ENCODE results near the gene SLC34A3.

SLC34A3 gene

GRCh38 chr9:137247135-137247915, 16.6 kb downstream of the SLC34A3 start:
- no peak for DNase-seq (ENCODE audit: low read depth in 1 of 2, low spot score in 1 of 2)
- Histone ChIP-seq H3K27ac (replicated peaks) (no peak overlapping the region), H3K27me3 (ENCODE audit: insufficient read depth, poor library complexity, severe bottlenecking) (no peaks in the 10 kb centered on the region), H3K4me3 (replicated peaks; ENCODE audit: insufficient read depth, low read length) (no peak overlapping the region)
- TF ChIP-seq CTCF (IDR thresholded peaks at IDR 0.05; ENCODE audit: insufficient read depth, low read length), result no peak
- TF ChIP-seq, protein P1, sequence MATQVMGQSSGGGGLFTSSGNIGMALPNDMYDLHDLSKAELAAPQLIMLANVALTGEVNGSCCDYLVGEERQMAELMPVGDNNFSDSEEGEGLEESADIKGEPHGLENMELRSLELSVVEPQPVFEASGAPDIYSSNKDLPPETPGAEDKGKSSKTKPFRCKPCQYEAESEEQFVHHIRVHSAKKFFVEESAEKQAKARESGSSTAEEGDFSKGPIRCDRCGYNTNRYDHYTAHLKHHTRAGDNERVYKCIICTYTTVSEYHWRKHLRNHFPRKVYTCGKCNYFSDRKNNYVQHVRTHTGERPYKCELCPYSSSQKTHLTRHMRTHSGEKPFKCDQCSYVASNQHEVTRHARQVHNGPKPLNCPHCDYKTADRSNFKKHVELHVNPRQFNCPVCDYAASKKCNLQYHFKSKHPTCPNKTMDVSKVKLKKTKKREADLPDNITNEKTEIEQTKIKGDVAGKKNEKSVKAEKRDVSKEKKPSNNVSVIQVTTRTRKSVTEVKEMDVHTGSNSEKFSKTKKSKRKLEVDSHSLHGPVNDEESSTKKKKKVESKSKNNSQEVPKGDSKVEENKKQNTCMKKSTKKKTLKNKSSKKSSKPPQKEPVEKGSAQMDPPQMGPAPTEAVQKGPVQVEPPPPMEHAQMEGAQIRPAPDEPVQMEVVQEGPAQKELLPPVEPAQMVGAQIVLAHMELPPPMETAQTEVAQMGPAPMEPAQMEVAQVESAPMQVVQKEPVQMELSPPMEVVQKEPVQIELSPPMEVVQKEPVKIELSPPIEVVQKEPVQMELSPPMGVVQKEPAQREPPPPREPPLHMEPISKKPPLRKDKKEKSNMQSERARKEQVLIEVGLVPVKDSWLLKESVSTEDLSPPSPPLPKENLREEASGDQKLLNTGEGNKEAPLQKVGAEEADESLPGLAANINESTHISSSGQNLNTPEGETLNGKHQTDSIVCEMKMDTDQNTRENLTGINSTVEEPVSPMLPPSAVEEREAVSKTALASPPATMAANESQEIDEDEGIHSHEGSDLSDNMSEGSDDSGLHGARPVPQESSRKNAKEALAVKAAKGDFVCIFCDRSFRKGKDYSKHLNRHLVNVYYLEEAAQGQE (IDR thresholded peaks at IDR 0.05; ENCODE audit: insufficient replicate concordance, low read depth), result no peak
- no peak for TF ChIP-seq GABPA (IDR thresholded peaks at IDR 0.05; ENCODE audit: low read depth)
- TF ChIP-seq POLR2AphosphoS5 (IDR thresholded peaks at IDR 0.05; ENCODE audit: low read depth), result no peak
- no peak for TF ChIP-seq SPI1 (IDR thresholded peaks at IDR 0.05; ENCODE audit: borderline replicate concordance, low read depth)

DNA sequence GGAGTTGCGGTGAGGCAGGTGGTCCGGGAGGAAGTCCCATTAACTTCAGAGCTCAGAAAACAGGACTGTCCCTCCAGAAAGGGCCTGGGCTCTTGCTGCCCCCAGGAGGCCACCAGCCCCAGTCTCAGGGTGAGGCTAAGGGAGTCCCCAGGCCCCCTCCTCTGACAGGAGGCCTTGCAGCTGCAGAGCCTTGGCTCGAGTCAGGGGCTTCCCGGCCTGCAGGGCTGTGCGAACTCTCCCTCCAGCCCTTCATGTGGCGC, 17.1 kb downstream of the SLC34A3 start:
- Histone ChIP-seq H3K27ac (replicated peaks) (no peak overlapping the region), H3K4me3 (replicated peaks; ENCODE audit: insufficient read depth, low read length) (no peak overlapping the region), H3K27me3 (ENCODE audit: insufficient read depth, poor library complexity, severe bottlenecking) (no peaks in the 10 kb centered on the region)
- DNase-seq (ENCODE audit: low read depth in 1 of 2, low spot score in 1 of 2), result no peak
- TF ChIP-seq, protein P1 (IDR thresholded peaks at IDR 0.05; ENCODE audit: insufficient replicate concordance, low read depth), result no peak
- TF ChIP-seq POLR2AphosphoS5 (IDR thresholded peaks at IDR 0.05; ENCODE audit: low read depth) (no peak), GABPA (IDR thresholded peaks at IDR 0.05; ENCODE audit: low read depth) (no peak), CTCF (IDR thresholded peaks at IDR 0.05; ENCODE audit: insufficient read depth, low read length) (no peak), SPI1 (IDR thresholded peaks at IDR 0.05; ENCODE audit: borderline replicate concordance, low read depth) (no peak)

DNA sequence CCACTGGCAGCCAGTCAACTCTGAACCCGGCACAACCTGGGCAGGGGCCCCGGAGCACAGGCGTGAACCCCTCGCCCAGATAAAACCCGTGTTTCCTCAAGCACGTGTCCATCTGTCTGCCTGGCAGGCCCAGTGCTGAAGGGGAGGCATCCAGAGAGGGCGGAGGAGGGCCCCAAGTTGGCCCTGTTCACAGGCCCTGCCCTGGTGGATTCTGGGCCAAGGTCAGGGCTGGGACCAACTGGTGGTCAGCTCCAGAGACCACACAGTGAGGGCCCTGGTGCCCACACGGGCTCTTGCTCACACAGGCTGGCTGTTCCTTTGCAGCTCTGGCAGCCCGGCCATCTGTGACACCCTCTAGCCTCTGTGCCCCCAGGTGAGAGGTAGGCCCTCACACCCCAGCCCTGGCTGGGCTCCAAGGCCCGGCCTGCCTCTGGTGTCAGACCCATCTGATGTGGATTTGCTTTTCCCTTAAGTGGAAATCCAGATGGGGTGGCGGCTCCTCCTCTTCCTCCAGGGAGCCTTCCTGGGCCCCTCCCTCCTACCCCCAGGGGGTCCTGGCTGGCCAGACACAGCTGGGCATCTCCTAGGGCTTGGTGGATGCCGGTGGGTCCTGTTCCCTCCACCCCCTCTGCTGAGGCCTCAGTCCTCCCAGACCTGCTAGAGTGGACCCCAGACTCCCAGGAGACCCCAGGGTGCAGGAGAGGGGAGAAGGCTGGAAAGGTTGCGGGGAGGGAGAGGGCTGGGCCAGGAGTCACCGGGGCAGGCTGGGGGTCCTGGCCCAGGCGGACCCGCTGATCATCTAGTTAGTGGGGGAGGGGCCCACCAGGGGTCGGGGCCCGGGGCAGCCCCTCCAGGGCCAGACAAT, 19.9 kb downstream of the SLC34A3 start:
- DNase-seq (ENCODE audit: low read depth in 1 of 2, low spot score in 1 of 2), result no peak
- no peak overlapping the region for H3K4me3 ChIP-seq (replicated peaks; ENCODE audit: insufficient read depth, low read length)
- H3K27me3 ChIP-seq (ENCODE audit: insufficient read depth, poor library complexity, severe bottlenecking), result no peaks in the 10 kb centered on the region
- TF ChIP-seq POLR2AphosphoS5 (IDR thresholded peaks at IDR 0.05; ENCODE audit: low read depth) (no peak), SPI1 (IDR thresholded peaks at IDR 0.05; ENCODE audit: borderline replicate concordance, low read depth) (no peak), GABPA (IDR thresholded peaks at IDR 0.05; ENCODE audit: low read depth) (no peak), CTCF (IDR thresholded peaks at IDR 0.05; ENCODE audit: insufficient read depth, low read length) (no peak)
- TF ChIP-seq, protein P1 (IDR thresholded peaks at IDR 0.05; ENCODE audit: insufficient replicate concordance, low read depth), result no peak
- no peak overlapping the region for H3K27ac ChIP-seq (replicated peaks)

Measured in HL-60 (cell line).